Stimulated activated CD4-positive, alpha-beta T cell treated with anti-CD3 and anti-CD28 coated beads, Interleukin-2, amount 100 ng/mL, for 48 hours (primary cell): ENCODE data around the gene SSUH2.
A peak's percentile ranks its signal among the peaks of the same experiment; 100 is the strongest.
"Not testable (repeated sequence)": the region's sequence is repeated elsewhere in the genome, so short reads cannot be mapped to it uniquely, and the experiment has no call there.

Source experiments
- DNase-seq, 2 donors: peaks; one replicate each; pipeline ENCODE4 v3.0.0-alpha.2; 2020

SSUH2 gene

GRCh38 chr3:8644748-8645390 lies at the start of gene SSUH2:
Gene SSUH2 (minus strand): TSS chr3:8644798. CDS start chr3:8644758, 40 bp downstream.
- no peak for DNase-seq

- not testable (repeated sequence) for DNase-seq
Measured at GRCh38 chr3:8691295-8691694, 46.7 kb upstream of the SSUH2 start.

GRCh38 chr3:8684992-8685391 lies 40.4 kb upstream of the SSUH2 start:
- not testable (repeated sequence) for DNase-seq

- not testable (repeated sequence) for DNase-seq
Measured at GRCh38 chr3:8682850-8683574, 38.4 kb upstream of the SSUH2 start.

- DNase-seq = not testable (repeated sequence)
Measured at GRCh38 chr3:8681881-8682538, 37.4 kb upstream of the SSUH2 start.

- no peak for DNase-seq
Measured at GRCh38 chr3:8681349-8681748, 36.8 kb upstream of the SSUH2 start.

GRCh38 chr3:8679817-8680553 lies 35.4 kb upstream of the SSUH2 start:
- DNase-seq = not testable (repeated sequence)

GRCh38 chr3:8678751-8679150 lies 34.2 kb upstream of the SSUH2 start:
- DNase-seq = no peak

- DNase-seq = not testable (repeated sequence)
Measured at GRCh38 chr3:8677258-8677657, 32.7 kb upstream of the SSUH2 start.

- not testable (repeated sequence) for DNase-seq
Measured at GRCh38 chr3:8675591-8675990, 31.0 kb upstream of the SSUH2 start.

GRCh38 chr3:8673083-8673737 lies 28.6 kb upstream of the SSUH2 start:
- no peak for DNase-seq

- no peak for DNase-seq
Measured at GRCh38 chr3:8669019-8669418, 24.4 kb upstream of the SSUH2 start.

GRCh38 chr3:8668216-8668615 lies 23.6 kb upstream of the SSUH2 start:
- no peak for DNase-seq

- no peak for DNase-seq
Measured at GRCh38 chr3:8667463-8668091, 23.0 kb upstream of the SSUH2 start.

GRCh38 chr3:8665407-8665896 lies 20.9 kb upstream of the SSUH2 start:
- DNase-seq = no peak

- peak; percentile 42 to 47 for DNase-seq
Measured at GRCh38 chr3:8663177-8664061, 18.8 kb upstream of the SSUH2 start.

- no peak for DNase-seq
Measured at GRCh38 chr3:8662594-8662993, 18.0 kb upstream of the SSUH2 start.

- DNase-seq = no peak
Measured at GRCh38 chr3:8660175-8661118, 15.8 kb upstream of the SSUH2 start.

GRCh38 chr3:8659242-8659641 lies 14.6 kb upstream of the SSUH2 start:
- DNase-seq = no peak
